GM18951 (cell line): ENCODE measurements around the gene OPN1MW3.
"Not testable (repeated sequence)": the region's sequence is repeated elsewhere in the genome, so short reads cannot be mapped to it uniquely, and the experiment has no call there.

Source experiments
- POLR2A ChIP-seq: IDR thresholded peaks from 4 replicates; pipeline ENCODE4 v1.6.1; 2011; ENCODE audit warnings: mild to moderate bottlenecking; ENCODE audit not compliant: insufficient read length, insufficient read depth; ENCODE audit errors: extremely low read depth
- in situ Hi-C: fragments of 300-500 bp; cut with MboI; formaldehyde crosslinking; loops from one replicate; pipeline ENCODE4 v1.12.0; 2022; ENCODE audit warnings: low sequenced_read_pairs, mixed read lengths, inconsistent platforms; ENCODE audit not compliant: unreplicated experiment

OPN1MW3 gene

GRCh38 chrX:154294791-154295574, 37.6 kb downstream of the OPN1MW3 start, which contains the start of gene TEX28:
TEX28 (minus strand) TSS chrX:154295124; CDS start chrX:154292117, 3,007 bp downstream.
- TF ChIP-seq POLR2A = no peak
- in situ Hi-C loops = no loop called here

- in situ Hi-C loops = no loop called here
- no peak for TF ChIP-seq POLR2A
Observed at GRCh38 chrX:154295664-154296310, 38.4 kb downstream of the OPN1MW3 start, which contains the start of gene TKTL1. TKTL1 (plus strand) TSS chrX:154295795; CDS start chrX:154295860, 65 bp downstream.

GRCh38 chrX:154296731-154297130, 39.3 kb downstream of the OPN1MW3 start:
- TF ChIP-seq POLR2A = no peak
- in situ Hi-C loops = no loop called here

- in situ Hi-C loops = no loop called here
- no peak for TF ChIP-seq POLR2A
Observed at GRCh38 chrX:154298312-154298711, 40.9 kb downstream of the OPN1MW3 start.

GRCh38 chrX:154300816-154301215, 43.4 kb downstream of the OPN1MW3 start:
- TF ChIP-seq POLR2A = no peak
- in situ Hi-C loops = no loop called here

GRCh38 chrX:154302998-154303397, 45.6 kb downstream of the OPN1MW3 start:
- in situ Hi-C loops = not testable (repeated sequence)

GRCh38 chrX:154303476-154303875, 46.1 kb downstream of the OPN1MW3 start:
- in situ Hi-C loops = no loop called here
- no peak for TF ChIP-seq POLR2A

GRCh38 chrX:154304846-154305245, 47.5 kb downstream of the OPN1MW3 start:
- in situ Hi-C loops = no loop called here
- no peak for TF ChIP-seq POLR2A

GRCh38 chrX:154305541-154306205, 48.3 kb downstream of the OPN1MW3 start:
- in situ Hi-C loops = no loop called here
- no peak for TF ChIP-seq POLR2A

GRCh38 chrX:154307202-154307601, 49.8 kb downstream of the OPN1MW3 start:
- in situ Hi-C loops = no loop called here
- no peak for TF ChIP-seq POLR2A

- no peak for TF ChIP-seq POLR2A
- in situ Hi-C loops = no loop called here
Observed at GRCh38 chrX:154308108-154308946, 50.9 kb downstream of the OPN1MW3 start.

- no peak for TF ChIP-seq POLR2A
- in situ Hi-C loops = no loop called here
Observed at GRCh38 chrX:154309041-154309775, 51.8 kb downstream of the OPN1MW3 start.
